Ovary (tissue), 9 donors: ENCODE data around the gene SSR1. TPM values are rescaled to one million over a fixed set of nuclear protein-coding genes. Genes with fewer than 3 reads are reported as not detected.

Experiments used
- DNase-seq, 5 donors: peaks; one replicate each; pipeline ENCODE4 v3.0.0-alpha.2; 2019 to 2020
- H3K27ac ChIP-seq, 2 donors: fragments of 200-600 bp; one replicate each; pipeline versions ENCODE4 v1.5.1 to v1.8.0; 2019 to 2022
- H3K27me3 ChIP-seq: fragments of 200-600 bp; one replicate; pipeline ENCODE4 v1.8.0; 2022
- H3K36me3 ChIP-seq: fragments of 200-600 bp; sonication (generic); one replicate; pipeline ENCODE4 v1.5.1; 2019
- H3K4me1 ChIP-seq: one replicate; pipeline ENCODE4 v1.8.1; 2013; ENCODE audit warnings: mild to moderate bottlenecking, moderate library complexity; ENCODE audit not compliant: insufficient read depth
- H3K4me3 ChIP-seq: fragments of 200-600 bp; sonication (generic); one replicate; pipeline ENCODE4 v1.5.1; 2017
- H3K9me3 ChIP-seq, 2 donors: fragments of 200-600 bp in 1 of 2; sonication (generic) in 1 of 2; one replicate each; pipeline versions ENCODE4 v1.5.1 to v1.8.1; 2013 to 2019; ENCODE audit warnings: mild to moderate bottlenecking in 1 of 2, moderate library complexity in 1 of 2
- EP300 ChIP-seq: sonication (generic); formaldehyde crosslinking; IDR thresholded peaks from one replicate; pipeline ENCODE4 v1.6.1; 2017; ENCODE audit warnings: antibody characterized with exemption
- POLR2A ChIP-seq: fragments of 450-650 bp; IDR thresholded peaks from one replicate; pipeline ENCODE4 v1.6.1; 2017; ENCODE audit warnings: antibody characterized with exemption, mild to moderate bottlenecking, moderate library complexity
- WGBS, 3 donors: extraction: QIAGEN DNeasy Blood & Tissue Kit in 1 of 3; methylation state at CpG; one replicate each; pipeline versions ENCODE4 v1.1.5 to v1.1.7; 2013 to 2017; 5-methylcytosine and 5-hydroxymethylcytosine counted together
- intact Hi-C, 4 donors: fragments of 100-400 bp; cut with DNase I; formaldehyde crosslinking; loops; one replicate each; pipeline versions ENCODE4 v1.11.0 to v1.15.1; 2022 to 2023
- polyA plus RNA-seq, 2 donors: library from polyadenylated mRNA; stranded (reverse); fragments of 200-250 nt in 1 of 2; fragments of 350-450 nt in 1 of 2; fragmentation: Illumina TruSeq in 1 of 2; extraction: RNeasy Lipid Tissue Mini Kit (QIAGEN cat#74804) in 1 of 2; gene quantifications; one replicate each; pipeline ENCODE4 v1.2.3, GENCODE V29; 2013 to 2014
- total RNA-seq, 7 donors: library from RNA; depleted of rRNA in 2 of 7; stranded (reverse); fragments of >200 nt in 2 of 7; fragmentation: NEBNext Ultra II Directional in 3 of 7; extraction: Animal tissue kit (Norgen Biotek cat#: 25700) in 3 of 7; gene quantifications; one replicate each; pipeline versions ENCODE4 v1.1.0 to v1.2.4, GENCODE V29; 2016 to 2023
- TF ChIP-seq, protein P1 (sequence below), 3 donors: fragments of 450-650 bp in 2 of 3; fragments of 200-600 bp in 1 of 3; IDR thresholded peaks; one replicate each; pipeline versions ENCODE4 v1.5.1 to v1.8.0; 2016 to 2022; ENCODE audit warnings: antibody characterized with exemption in 3 of 3, mild to moderate bottlenecking in 1 of 3
- donor health status: DM: no; HTN: no; CAD: no; lungs with moderate emphysema.
- donor health status: DM: no; HTN: no; CAD: no.
- donor health status: Bipolar disorder and iron deficiency.
- donor health status: DM: yes; HTN: yes; CAD: no.
- donor health status: DM: no; HTN: no; CAD: no.
- donor health status: DM: yes; HTN: yes; CAD: no.

Gene SSR1
- total and polyA plus RNA-seq, 9 donors, result 42.3 to 166 (median 117) TPM

DNA sequence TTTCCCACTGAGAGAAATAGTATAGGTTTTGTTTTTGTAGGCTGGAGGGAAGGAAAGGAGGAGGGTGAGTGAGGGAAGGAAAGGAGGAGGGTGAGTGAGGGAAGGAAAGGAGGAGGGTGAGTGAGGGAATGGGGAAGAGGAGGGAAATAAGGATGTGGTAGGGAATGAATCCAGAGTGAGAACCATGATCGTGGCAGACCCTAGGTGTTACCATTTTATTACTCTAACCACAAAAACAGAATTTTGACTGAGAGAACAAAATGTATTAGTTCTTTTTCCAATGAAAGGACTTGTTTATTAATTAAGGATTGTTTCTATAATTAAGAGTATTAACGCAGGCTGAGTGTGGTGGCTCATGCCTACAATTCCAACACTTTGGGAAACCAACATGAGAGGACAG lies 16.4 kb downstream of the SSR1 start:
- Histone ChIP-seq H3K4me3 (no peak overlapping the region), H3K27me3 (no peaks in the 10 kb centered on the region), H3K27ac (no peak overlapping the region), H3K4me1 (no peaks in the 10 kb centered on the region), H3K36me3 (no peaks in the 10 kb centered on the region), H3K9me3 (no peaks in the 10 kb centered on the region)
- 86 to 93% (median 88%) methylated on average over 2 of the region's 2 CpGs for WGBS, 3 donors
- DNase-seq, result no peak
- intact Hi-C loops, result no loop called here
- TF ChIP-seq, protein P1, sequence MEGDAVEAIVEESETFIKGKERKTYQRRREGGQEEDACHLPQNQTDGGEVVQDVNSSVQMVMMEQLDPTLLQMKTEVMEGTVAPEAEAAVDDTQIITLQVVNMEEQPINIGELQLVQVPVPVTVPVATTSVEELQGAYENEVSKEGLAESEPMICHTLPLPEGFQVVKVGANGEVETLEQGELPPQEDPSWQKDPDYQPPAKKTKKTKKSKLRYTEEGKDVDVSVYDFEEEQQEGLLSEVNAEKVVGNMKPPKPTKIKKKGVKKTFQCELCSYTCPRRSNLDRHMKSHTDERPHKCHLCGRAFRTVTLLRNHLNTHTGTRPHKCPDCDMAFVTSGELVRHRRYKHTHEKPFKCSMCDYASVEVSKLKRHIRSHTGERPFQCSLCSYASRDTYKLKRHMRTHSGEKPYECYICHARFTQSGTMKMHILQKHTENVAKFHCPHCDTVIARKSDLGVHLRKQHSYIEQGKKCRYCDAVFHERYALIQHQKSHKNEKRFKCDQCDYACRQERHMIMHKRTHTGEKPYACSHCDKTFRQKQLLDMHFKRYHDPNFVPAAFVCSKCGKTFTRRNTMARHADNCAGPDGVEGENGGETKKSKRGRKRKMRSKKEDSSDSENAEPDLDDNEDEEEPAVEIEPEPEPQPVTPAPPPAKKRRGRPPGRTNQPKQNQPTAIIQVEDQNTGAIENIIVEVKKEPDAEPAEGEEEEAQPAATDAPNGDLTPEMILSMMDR (IDR thresholded peaks at IDR 0.05), result no peak
- no peak for TF ChIP-seq POLR2A
- TF ChIP-seq EP300, result no peak

DNA sequence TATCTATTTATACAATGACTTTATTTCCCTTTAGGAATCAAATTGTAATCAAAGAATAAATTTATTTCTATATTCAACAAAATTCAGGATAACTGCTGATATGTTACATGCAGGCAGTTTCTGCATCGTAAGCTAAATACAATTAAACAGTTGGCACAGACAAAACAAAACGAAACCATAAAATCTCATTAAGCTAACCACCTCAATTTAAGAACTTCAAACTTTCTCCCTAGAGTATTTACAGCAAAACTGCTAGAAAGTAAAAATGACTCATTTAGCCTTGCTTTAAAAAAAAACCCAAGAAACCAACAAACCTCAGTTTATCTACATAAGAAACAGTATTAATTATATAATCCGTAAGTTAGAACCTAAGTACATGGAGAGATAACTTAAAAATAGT lies 17.1 kb downstream of the SSR1 start:
- H3K36me3 ChIP-seq, result no peaks in the 10 kb centered on the region
- no peaks in the 10 kb centered on the region for H3K27me3 ChIP-seq
- H3K4me3 ChIP-seq, result no peak overlapping the region
- no peaks in the 10 kb centered on the region for H3K4me1 ChIP-seq
- no peak overlapping the region for H3K27ac ChIP-seq
- intact Hi-C loops, result no loop called here
- no peak for DNase-seq
- no peaks in the 10 kb centered on the region for H3K9me3 ChIP-seq
- TF ChIP-seq, protein P1 (IDR thresholded peaks at IDR 0.05), result no peak
- TF ChIP-seq EP300 (no peak), POLR2A (no peak)
- WGBS, 3 donors, result 78 to 89% (median 89%) methylated on average over 3 of the region's 3 CpGs

DNA sequence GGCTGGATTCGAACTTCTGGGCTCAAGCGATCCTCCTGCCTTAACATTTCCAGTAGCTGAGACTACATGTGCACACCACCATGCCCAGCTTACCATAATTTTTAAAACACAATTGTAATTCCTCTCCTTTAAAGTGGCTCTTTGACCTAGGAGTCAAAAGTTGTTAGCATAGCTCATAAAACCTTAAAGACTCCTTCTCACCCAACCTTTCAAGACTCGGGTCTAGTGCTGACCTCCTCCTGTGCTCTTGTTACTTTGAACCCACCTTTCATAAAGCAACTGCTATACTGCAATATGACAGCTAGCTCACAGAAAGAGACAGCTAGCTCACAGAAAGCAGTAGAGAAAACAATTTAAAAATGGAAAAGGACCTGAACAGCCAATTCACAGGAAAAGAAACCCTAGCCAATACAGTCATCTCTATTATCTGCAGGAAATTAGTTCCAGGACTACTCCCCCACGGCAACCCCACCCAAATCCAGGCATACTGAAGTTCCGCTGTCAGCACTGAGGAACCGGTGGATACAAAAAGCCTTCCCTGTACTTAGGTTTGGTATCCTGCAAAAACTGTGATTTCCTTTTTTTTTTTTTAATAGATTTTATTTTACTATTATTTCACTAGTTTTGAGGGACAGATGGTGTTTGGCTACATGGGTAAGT lies 20.3 kb downstream of the SSR1 start:
- H3K27me3 ChIP-seq, result no peaks in the 10 kb centered on the region
- DNase-seq, result no peak
- TF ChIP-seq EP300 (no peak), POLR2A (no peak)
- TF ChIP-seq, protein P1 (IDR thresholded peaks at IDR 0.05), result no peak
- H3K9me3 ChIP-seq, result no peaks in the 10 kb centered on the region
- WGBS, 3 donors, result 57 to 67% (median 67%) methylated on average over 6 of the region's 6 CpGs
- H3K4me1 ChIP-seq, result no peaks in the 10 kb centered on the region
- intact Hi-C loops, result no loop called here
- H3K27ac ChIP-seq, result no peak overlapping the region
- no peaks in the 10 kb centered on the region for H3K36me3 ChIP-seq
- H3K4me3 ChIP-seq, result no peak overlapping the region

DNA sequence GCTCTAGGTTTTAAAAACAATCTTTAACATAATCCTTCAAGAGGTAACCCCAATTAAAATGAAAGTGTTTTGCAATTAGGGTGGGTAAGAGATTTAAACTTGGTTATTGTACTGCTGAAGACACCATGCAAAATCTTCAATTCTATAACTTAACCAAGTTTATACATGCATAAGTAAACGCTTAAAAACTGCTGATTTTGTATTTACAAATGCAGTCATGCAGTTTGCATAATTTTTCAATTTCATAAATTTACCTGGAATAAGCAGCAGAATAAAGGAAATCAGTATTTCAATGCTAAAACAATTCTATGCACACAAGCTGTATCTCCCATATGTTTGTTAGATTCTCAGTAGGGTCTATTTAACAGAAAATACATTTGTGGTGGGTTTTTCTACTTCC lies 22.9 kb downstream of the SSR1 start:
- Histone ChIP-seq H3K9me3 (no peaks in the 10 kb centered on the region), H3K4me3 (no peak overlapping the region), H3K36me3 (no peaks in the 10 kb centered on the region), H3K4me1 (no peaks in the 10 kb centered on the region), H3K27me3 (no peaks in the 10 kb centered on the region), H3K27ac (no peak overlapping the region)
- intact Hi-C loops, result no loop called here
- TF ChIP-seq POLR2A, result no peak
- TF ChIP-seq EP300, result no peak
- TF ChIP-seq, protein P1 (IDR thresholded peaks at IDR 0.05), result no peak
- WGBS, 3 donors, result 83 to 93% (median 87%) methylated on average over 1 of the region's 1 CpG
- DNase-seq, result no peak
